ENCODE data around the gene PTGFRN. TPM values are rescaled to one million over a fixed set of nuclear protein-coding genes. Genes with fewer than 3 reads are reported as not detected.

Gene PTGFRN
- total RNA-seq, 1 donor from 2014 or later, result 76.4 TPM

- no peak for DNase-seq
Observed at GRCh38 chr1:117003223-117003875, 93.6 kb downstream of the PTGFRN start.

- no peak for DNase-seq
Observed at GRCh38 chr1:117007719-117008013, 98.0 kb downstream of the PTGFRN start.

GRCh38 chr1:117008656-117009055, 98.9 kb downstream of the PTGFRN start:
- DNase-seq, result no peak

GRCh38 chr1:117009132-117009531, 99.4 kb downstream of the PTGFRN start:
- no peak for DNase-seq

GRCh38 chr1:117010310-117010969, 100.7 kb downstream of the PTGFRN start:
- DNase-seq, result no peak

- DNase-seq, result no peak
Observed at GRCh38 chr1:117011334-117011733, 101.6 kb downstream of the PTGFRN start.

GRCh38 chr1:117013309-117013858, 103.7 kb downstream of the PTGFRN start:
- no peak for DNase-seq

GRCh38 chr1:117014209-117014608, 104.5 kb downstream of the PTGFRN start:
- no peak for DNase-seq

- DNase-seq, result no peak
Observed at GRCh38 chr1:117015724-117016123, 106.0 kb downstream of the PTGFRN start.

GRCh38 chr1:117017062-117017461, 107.3 kb downstream of the PTGFRN start:
- no peak for DNase-seq

- no peak for DNase-seq
Observed at GRCh38 chr1:117017648-117018047, 107.9 kb downstream of the PTGFRN start.

- no peak for DNase-seq
Observed at GRCh38 chr1:117020526-117021156, 110.9 kb downstream of the PTGFRN start.

GRCh38 chr1:117022114-117022513, 112.4 kb downstream of the PTGFRN start:
- no peak for DNase-seq

- no peak for DNase-seq
Observed at GRCh38 chr1:117025568-117025967, 115.9 kb downstream of the PTGFRN start.

- peak; percentile 75 for DNase-seq
Observed at GRCh38 chr1:117026361-117026760, 116.6 kb downstream of the PTGFRN start.

- DNase-seq, result peak; percentile 3
Observed at GRCh38 chr1:117029685-117030084, 120.0 kb downstream of the PTGFRN start.

GRCh38 chr1:117030271-117030877, 120.7 kb downstream of the PTGFRN start:
- DNase-seq, result no peak

- DNase-seq, result no peak
Observed at GRCh38 chr1:117032266-117032665, 122.5 kb downstream of the PTGFRN start.

- DNase-seq, result no peak
Observed at GRCh38 chr1:117032681-117033539, 123.2 kb downstream of the PTGFRN start.

- no peak for DNase-seq
Observed at GRCh38 chr1:117033772-117034171, 124.1 kb downstream of the PTGFRN start.

GRCh38 chr1:117034791-117035290, 125.1 kb downstream of the PTGFRN start:
- no peak for DNase-seq

GRCh38 chr1:117036018-117036461, 126.3 kb downstream of the PTGFRN start:
- DNase-seq, result peak; percentile 6
